Gastrocnemius medialis (tissue), 4 donors: ENCODE results near the gene OR10S1.

Experiments
- CTCF ChIP-seq, 5 experiments: fragments of 450-650 bp in 3 of 5; fragments of 200-600 bp in 2 of 5; sonication (generic) in 2 of 5; IDR thresholded peaks in 4 of 5; conservative IDR thresholded peaks in 1 of 5; 1 replicate in 4 of 5; 2 replicates in 1 of 5; pipeline ENCODE4 v1.5.1; 2016 to 2019; ENCODE audit warnings: antibody characterized with exemption in 5 of 5, mild to moderate bottlenecking in 3 of 5, moderate library complexity in 3 of 5
- POLR2A ChIP-seq, 2 donors: fragments of 450-650 bp; IDR thresholded peaks; one replicate each; pipeline ENCODE4 v1.6.1; 2017; ENCODE audit warnings: antibody characterized with exemption in 2 of 2, mild to moderate bottlenecking in 2 of 2, moderate library complexity in 2 of 2

DNA sequence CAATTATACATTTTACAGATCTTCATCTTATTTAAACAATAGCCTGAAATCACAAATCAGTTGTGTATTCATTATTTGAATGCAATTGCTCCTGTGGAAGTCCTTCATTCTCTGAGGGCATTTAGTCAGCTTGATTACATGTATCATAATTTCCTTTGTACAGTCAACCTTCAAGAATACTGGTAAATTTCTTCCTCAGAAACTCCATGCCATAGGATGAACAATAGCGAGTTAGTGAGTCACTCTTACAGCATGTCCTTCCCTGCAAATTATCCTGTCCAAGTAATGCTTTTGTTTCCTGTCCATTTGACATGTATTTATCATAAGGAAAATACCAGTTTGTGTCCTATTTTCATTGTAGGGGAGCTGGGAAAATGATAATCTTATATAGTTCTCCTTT lies 3.8 kb downstream of the OR10S1 start:
- TF ChIP-seq CTCF (IDR thresholded peaks at IDR 0.05 in 4 of 5, conservative IDR thresholded peaks at IDR 0.05 in 1 of 5) (no peak), POLR2A (IDR thresholded peaks at IDR 0.05) (no peak)
